ENCODE data around the gene ORMDL1.

Gene ORMDL1

DNA sequence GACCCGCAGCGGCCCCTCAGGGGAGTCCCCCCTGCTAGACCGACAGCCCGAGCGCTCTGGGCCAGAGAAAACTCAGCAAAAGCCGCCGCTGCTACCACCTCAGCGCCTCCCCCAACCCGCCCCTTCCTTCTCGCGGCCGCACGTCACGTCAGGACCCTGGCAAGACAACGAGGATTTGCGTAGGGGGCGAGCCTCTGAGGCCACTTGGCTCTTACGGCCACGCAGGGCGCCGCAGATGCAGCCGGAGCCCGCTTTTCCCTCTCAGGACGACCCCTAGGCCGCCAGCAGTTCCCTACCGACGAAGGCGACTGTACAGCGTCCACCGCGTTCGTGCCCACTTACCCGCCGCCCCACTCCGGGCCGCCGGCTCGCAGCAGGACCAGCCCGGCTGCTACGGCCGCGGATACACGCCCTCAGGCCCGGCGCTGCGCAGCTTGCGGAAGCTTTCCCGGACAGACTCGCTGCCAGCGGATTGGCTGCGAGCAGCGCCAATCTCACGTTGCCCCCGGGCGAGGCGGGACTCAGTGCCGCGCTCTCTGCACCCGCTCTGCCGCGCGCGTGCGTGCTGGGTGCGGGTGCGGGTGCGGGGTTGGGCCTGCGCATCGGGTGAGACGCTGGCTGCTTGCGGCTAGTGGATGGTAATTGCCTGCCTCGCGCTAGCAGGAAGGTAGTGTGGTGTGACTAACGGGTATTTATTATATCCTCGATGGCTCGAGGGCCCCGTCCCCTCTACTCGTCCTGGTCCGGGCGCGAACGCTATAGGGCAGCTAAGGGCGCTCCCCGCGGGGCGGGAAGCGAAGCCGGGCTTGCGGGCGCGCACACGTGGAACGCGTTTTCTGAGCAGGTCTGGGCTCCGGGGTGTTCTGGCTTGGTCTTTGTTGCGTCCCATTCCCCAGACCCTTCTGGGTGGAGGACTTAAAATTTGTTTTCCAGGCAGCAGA is at the start of gene ORMDL1, which contains the start of gene PMS1:
Gene ORMDL1, minus strand, starts transcription at position 413 of the 941 bp plus-strand sequence. CDS start 1,744 bp downstream, outside the sequence.
Gene PMS1, plus strand, starts transcription at position 524 of the 941 bp plus-strand sequence. CDS start 7,360 bp downstream, outside the sequence.
- DNase-seq = peak; percentile 95

DNA sequence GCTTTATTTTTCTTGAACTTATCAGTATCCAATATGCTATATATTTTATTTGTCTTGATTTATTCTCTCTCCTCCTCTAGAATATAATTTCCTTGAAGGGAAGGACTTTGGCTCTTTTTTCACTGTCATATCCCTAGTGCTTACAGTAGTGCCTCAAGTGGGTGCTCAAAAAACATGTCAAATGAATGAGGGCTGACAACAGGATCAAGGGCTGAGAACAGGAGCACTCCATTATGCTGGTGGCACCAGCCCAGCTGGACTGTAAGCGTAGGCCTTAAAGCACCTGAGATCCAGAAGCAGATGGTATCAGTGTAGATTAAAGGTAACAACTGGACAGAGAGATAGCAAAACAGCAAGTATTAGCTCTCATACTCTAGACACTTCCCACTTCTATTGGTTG is 46.4 kb upstream of the ORMDL1 start:
- DNase-seq = no peak

GRCh38 chr2:189829102-189829833 is 45.1 kb upstream of the ORMDL1 start:
- no peak for DNase-seq

DNA sequence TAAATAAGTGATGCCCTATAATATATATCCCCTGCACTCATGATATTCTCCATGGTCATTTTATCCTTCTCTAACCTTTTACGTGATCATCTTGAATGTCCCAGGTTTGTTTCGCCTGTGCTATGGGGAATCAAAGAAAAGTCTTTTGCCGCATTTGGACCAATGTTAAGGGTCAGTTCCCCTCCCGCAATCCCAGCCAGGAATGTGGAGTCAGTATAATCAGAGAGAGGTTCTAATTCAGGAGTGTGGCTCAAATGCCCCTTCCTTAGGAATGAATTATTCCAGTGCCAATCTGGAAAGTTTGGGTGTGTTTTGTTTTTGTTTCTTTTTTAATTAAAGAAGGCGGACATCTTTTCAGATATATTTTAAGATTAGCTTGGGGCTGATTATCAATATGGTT is 41.9 kb upstream of the ORMDL1 start:
- DNase-seq = no peak

DNA sequence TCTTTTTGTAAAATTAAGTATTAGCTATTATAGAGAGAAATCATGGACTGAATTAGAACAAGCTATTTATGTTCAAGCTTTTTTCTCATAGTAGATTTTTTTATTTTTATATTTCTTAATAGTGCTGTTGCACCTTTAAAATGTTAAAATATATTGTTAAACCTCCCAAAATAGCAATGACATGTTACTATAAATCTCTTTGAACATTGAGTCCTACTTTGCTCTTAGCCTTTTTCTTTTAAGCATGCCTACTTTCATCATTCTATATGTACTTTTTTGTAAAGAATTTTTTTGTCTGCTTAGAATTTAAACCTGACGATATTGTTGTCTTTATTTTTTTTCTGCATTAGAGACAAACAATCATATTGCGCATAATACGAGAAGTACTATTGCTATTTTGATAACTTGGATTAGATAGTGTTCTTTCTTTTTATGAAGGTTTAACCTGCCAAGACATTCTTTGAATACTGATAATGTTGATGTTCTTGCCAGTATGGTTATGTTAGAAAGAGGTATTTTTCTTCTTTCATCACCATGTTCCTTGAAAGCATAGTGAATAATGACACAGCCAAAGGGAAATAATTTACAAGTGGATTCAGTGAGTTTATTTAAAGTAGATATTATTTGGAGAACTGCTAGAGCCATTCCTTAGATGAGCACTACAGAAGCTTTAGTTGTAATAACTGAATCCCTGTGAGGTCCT is 40.7 kb upstream of the ORMDL1 start:
- DNase-seq = no peak

GRCh38 chr2:189821953-189822748 is 38.0 kb upstream of the ORMDL1 start:
- DNase-seq = no peak

GRCh38 chr2:189819297-189819704 is 35.2 kb upstream of the ORMDL1 start:
- DNase-seq = no peak

- DNase-seq = no peak
Measured at GRCh38 chr2:189818249-189819038, 34.3 kb upstream of the ORMDL1 start.

DNA sequence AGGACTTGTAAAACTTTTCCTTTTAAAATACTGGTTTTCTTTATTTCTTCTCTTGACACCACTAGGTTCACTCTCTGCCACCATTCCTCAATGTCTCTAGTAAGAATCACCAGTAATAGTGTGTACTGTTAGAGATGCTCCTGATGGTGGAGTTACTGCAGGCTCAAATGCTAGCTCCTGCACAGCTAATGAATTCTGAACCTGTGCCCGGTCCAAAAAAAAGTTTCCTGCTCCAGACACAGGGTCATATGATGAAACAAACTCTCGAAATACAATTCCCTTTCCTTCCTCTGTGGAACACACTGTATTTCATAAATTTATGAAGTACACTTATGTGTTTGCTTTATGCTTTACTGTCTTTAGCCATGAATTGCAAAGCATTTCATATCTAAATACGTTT is 19.3 kb upstream of the ORMDL1 start:
- DNase-seq = no peak

GRCh38 chr2:189802396-189802912 is 18.3 kb upstream of the ORMDL1 start:
- no peak for DNase-seq

GRCh38 chr2:189799531-189799930 is 15.4 kb upstream of the ORMDL1 start:
- DNase-seq = no peak

- DNase-seq = no peak
Measured at GRCh38 chr2:189799030-189799331, 14.8 kb upstream of the ORMDL1 start.

DNA sequence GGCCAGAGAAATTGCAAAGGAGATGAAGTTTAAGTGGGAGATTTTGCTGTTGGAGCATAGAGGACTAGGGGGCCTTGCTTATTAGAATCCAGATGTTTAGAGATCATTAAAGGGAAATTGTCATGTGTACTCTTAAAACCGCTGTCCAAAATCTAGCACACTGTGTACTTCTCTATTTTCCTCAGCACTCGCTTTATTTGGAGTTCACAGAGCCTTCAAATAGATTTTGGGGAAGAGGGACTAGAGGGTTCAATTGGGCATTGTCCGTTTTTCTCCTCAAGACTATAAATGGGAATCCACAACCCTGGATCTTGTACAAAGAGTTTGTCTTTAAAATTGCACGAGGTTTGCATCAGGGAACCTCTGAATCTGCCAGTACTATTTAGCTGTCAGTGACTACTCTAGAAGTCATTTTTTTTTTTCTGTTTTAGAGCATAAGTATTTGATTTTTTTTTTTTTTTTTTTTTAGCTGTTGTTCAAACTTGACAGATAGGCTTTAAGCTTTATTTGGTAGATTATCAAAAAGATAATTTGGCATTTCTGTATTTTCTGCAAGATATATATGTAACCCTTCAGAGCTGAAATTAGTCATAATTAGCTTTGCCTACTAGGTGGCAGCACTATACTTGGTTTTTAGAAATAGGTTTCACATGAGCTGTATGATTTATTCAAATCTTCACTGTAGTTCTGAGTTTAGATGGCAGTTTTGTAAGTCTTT is 14.3 kb upstream of the ORMDL1 start:
- peak; percentile 49 for DNase-seq

GRCh38 chr2:189797902-189798301 is 13.8 kb upstream of the ORMDL1 start:
- no peak for DNase-seq

DNA sequence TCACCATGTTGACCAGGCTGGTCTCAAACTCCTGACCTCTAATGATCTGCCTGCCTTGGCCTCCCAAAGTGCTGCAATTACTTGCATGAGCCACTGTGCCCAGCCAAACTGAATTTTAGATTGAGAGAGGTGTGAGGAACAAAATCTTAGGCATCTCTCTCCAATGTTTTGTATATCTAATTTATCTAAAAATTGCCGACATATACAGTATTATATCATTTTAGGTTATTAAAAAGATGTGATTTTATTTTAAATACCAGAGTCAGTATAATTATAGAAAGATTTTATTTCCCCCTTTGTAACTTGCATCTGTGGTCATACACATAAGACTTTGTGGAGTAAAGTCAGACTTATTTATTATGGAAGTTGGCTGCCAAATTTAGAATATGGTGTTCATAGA is 10.2 kb upstream of the ORMDL1 start:
- DNase-seq = no peak

DNA sequence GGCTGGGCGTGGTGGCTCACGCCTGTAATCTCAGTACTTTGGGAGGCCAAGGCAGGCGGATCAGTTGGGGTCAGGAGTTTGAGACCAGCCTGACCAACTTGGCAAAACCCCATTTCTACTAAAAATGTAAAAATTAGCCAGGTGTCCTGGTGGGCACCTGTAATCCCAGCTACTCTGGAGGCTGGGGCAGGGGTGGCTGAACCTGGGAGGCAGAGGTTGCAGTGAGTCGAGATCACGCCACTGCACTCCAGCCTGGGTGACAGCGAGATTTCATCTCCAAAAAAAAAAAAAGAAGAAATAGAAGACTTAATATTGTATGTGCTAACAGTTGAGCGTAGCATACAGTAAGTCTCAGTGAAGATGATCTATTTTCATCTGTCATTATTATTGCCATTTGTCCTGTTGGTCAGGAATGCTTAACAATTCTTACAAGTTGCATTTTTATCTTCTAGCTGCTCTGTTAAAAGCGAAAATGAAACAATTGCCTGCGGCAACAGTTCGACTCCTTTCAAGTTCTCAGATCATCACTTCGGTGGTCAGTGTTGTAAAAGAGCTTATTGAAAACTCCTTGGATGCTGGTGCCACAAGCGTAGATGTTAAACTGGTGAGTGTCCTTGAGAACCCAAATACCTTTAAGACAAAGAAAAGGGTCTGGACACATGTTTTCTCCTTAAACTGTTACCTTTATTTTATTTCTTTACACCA is 7.4 kb upstream of the ORMDL1 start:
- DNase-seq = no peak

GRCh38 chr2:189783451-189783926 is 650 bp downstream of the ORMDL1 start:
- peak; percentile 53 for DNase-seq

DNA sequence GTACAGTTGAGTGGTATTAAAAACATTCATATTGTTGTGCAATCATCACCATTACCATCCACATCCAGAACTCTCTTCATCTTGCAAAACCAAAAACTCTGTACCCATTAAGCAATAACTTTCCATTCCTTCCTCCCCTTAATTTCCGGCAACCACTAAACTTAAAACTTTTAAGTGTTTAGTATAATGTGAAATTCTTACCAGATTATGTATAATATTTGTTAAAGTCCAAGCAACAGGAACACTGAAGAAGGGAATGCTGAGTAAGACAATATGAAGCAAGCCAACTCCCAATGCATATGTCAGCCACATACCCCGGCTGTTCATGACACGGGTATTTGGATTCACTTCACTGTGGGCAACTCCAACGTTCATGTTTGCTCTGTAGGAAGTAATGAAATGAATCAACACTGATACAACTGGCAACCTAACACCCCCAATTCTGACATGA is 1.9 kb downstream of the ORMDL1 start:
- DNase-seq = peak; percentile 29

GRCh38 chr2:189772212-189772611 is 11.9 kb downstream of the ORMDL1 start:
- no peak for DNase-seq
